ENCODE results near the gene INO80E. TPM values are rescaled to one million over a fixed set of nuclear protein-coding genes. Genes with fewer than 3 reads are reported as not detected.

Gene INO80E
- total RNA-seq, 1 donor: 14.5 TPM

DNA sequence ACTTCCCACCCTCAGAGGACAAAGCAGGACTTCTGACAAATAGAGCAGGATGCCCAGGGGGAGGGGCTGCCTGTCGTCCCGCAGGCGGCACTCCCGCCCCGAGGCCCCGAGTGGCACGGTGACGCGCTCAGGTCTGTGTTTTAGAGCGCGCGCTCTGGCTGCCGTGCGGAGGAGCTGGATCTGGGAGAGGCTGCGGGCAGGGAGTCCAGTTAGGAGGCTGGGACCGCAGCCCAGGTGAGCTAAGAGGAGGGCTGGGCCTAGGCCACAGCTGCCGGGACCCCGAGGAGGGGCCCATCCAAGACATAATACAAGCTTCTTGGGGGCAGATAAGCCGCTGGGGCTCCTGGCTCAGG lies 8.4 kb downstream of the INO80E start:
- Histone ChIP-seq H2AFZ (ENCODE audit: low read length) (no peak overlapping the region), H3K4me3 (ENCODE audit: insufficient read depth, low read length) (no peak overlapping the region), H3K4me1 (ENCODE audit: insufficient read depth, low read length) (no peaks in the 10 kb centered on the region)

GRCh38 chr16:30004811-30005242 lies 8.8 kb downstream of the INO80E start:
- Histone ChIP-seq H3K4me1 (ENCODE audit: insufficient read depth, low read length) (no peaks in the 10 kb centered on the region), H3K4me2 (ENCODE audit: insufficient read depth, low read length) (no peak overlapping the region), H3K4me3 (ENCODE audit: insufficient read depth, low read length) (no peak overlapping the region), H4K20me1 (ENCODE audit: insufficient read depth, low read length) (peaks cover 2% of the 10 kb centered on the region), H3K36me3 (ENCODE audit: insufficient read depth, low read length) (peaks cover 7% of the 10 kb centered on the region), H3K79me2 (ENCODE audit: insufficient read depth, low read length) (no peaks in the 10 kb centered on the region), H2AFZ (ENCODE audit: low read length) (no peak overlapping the region), H3K27ac (ENCODE audit: low read depth, low read length) (no peak overlapping the region), H3K9me3 (ENCODE audit: low read depth, low read length) (no peaks in the 10 kb centered on the region), H3K27me3 (ENCODE audit: insufficient read depth, low read length) (peaks cover 10% of the 10 kb centered on the region)
- no peak for DNase-seq (ENCODE audit: insufficient read length, low spot score, missing footprints)
- TF ChIP-seq CTCF (IDR thresholded peaks at IDR 0.05; ENCODE audit: extremely low read depth, low read depth, low read length): no peak

More for the DNA sequence above, 8.4 kb downstream of the INO80E start:
- H3K36me3 ChIP-seq (ENCODE audit: insufficient read depth, low read length): peaks cover 7% of the 10 kb centered on the region
- H3K27me3 ChIP-seq (ENCODE audit: insufficient read depth, low read length): peaks cover 7% of the 10 kb centered on the region
- no peak for TF ChIP-seq CTCF (IDR thresholded peaks at IDR 0.05; ENCODE audit: extremely low read depth, low read depth, low read length)
- H3K27ac ChIP-seq (ENCODE audit: low read depth, low read length): no peak overlapping the region
- H3K4me2 ChIP-seq (ENCODE audit: insufficient read depth, low read length): no peak overlapping the region
- H3K79me2 ChIP-seq (ENCODE audit: insufficient read depth, low read length): no peaks in the 10 kb centered on the region
- no peak for DNase-seq (ENCODE audit: insufficient read length, low spot score, missing footprints)
- no peaks in the 10 kb centered on the region for H3K9me3 ChIP-seq (ENCODE audit: low read depth, low read length)
- peaks cover 4% of the 10 kb centered on the region for H4K20me1 ChIP-seq (ENCODE audit: insufficient read depth, low read length)

GRCh38 chr16:30005341-30006094 lies 9.5 kb downstream of the INO80E start:
- no peak overlapping the region for H3K27ac ChIP-seq (ENCODE audit: low read depth, low read length)
- no peaks in the 10 kb centered on the region for H3K79me2 ChIP-seq (ENCODE audit: insufficient read depth, low read length)
- H3K27me3 ChIP-seq (ENCODE audit: insufficient read depth, low read length): peaks cover 17% of the 10 kb centered on the region
- peaks cover 7% of the 10 kb centered on the region for H3K36me3 ChIP-seq (ENCODE audit: insufficient read depth, low read length)
- peak overlapping the region; percentile 45 for H3K4me2 ChIP-seq (ENCODE audit: insufficient read depth, low read length)
- H2AFZ ChIP-seq (ENCODE audit: low read length): no peak overlapping the region
- H3K4me3 ChIP-seq (ENCODE audit: insufficient read depth, low read length): no peak overlapping the region
- no peaks in the 10 kb centered on the region for H3K4me1 ChIP-seq (ENCODE audit: insufficient read depth, low read length)
- H4K20me1 ChIP-seq (ENCODE audit: insufficient read depth, low read length): no peaks in the 10 kb centered on the region
- H3K9me3 ChIP-seq (ENCODE audit: low read depth, low read length): no peaks in the 10 kb centered on the region
- TF ChIP-seq CTCF (IDR thresholded peaks at IDR 0.05; ENCODE audit: extremely low read depth, low read depth, low read length): peak; percentile 82
- DNase-seq (ENCODE audit: insufficient read length, low spot score, missing footprints): peak; percentile 98

DNA sequence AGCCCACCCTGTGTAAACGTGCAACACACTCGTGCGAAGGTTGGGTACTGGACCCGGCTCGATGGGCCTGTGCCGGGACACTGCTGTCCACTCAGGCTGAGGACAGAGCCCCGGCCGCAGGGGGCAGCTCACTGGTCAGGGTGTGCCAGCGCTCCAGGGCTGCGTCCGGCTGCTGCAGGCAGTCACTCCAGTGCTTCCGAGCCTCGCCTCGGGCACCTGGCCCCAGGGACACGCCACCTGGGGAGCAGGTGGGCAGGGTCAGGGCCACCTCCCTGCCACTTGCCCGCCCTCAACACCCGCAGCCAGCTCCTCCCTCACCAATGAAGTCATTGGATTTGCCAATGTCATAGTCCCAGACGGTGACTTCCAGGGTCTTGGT lies 10.0 kb downstream of the INO80E start:
- no peak overlapping the region for H3K4me2 ChIP-seq (ENCODE audit: insufficient read depth, low read length)
- H3K4me1 ChIP-seq (ENCODE audit: insufficient read depth, low read length): no peaks in the 10 kb centered on the region
- H3K27me3 ChIP-seq (ENCODE audit: insufficient read depth, low read length): peaks cover 18% of the 10 kb centered on the region
- no peaks in the 10 kb centered on the region for H4K20me1 ChIP-seq (ENCODE audit: insufficient read depth, low read length)
- no peak overlapping the region for H3K27ac ChIP-seq (ENCODE audit: low read depth, low read length)
- no peak for DNase-seq (ENCODE audit: insufficient read length, low spot score, missing footprints)
- H3K9me3 ChIP-seq (ENCODE audit: low read depth, low read length): no peaks in the 10 kb centered on the region
- no peak overlapping the region for H2AFZ ChIP-seq (ENCODE audit: low read length)
- no peaks in the 10 kb centered on the region for H3K79me2 ChIP-seq (ENCODE audit: insufficient read depth, low read length)
- H3K4me3 ChIP-seq (ENCODE audit: insufficient read depth, low read length): no peak overlapping the region
- H3K36me3 ChIP-seq (ENCODE audit: insufficient read depth, low read length): peaks cover 7% of the 10 kb centered on the region
- TF ChIP-seq CTCF (IDR thresholded peaks at IDR 0.05; ENCODE audit: extremely low read depth, low read depth, low read length): no peak

Data from osteoblast (primary cell).